ENCODE data around the gene HDX.
A peak's percentile ranks its signal among the peaks of the same experiment; 100 is the strongest.
"Not testable (repeated sequence)": the region's sequence is repeated elsewhere in the genome, so short reads cannot be mapped to it uniquely, and the experiment has no call there.

Gene HDX

GRCh38 chrX:84501798-84502628 is at the start of gene HDX:
TSS of gene HDX (minus strand) at chrX:84502453. CDS start at chrX:84475397, 27,056 bp downstream.
- peak; percentile 80 for DNase-seq (ENCODE audit: low spot score)

GRCh38 chrX:84541315-84541714 is 39.1 kb upstream of the HDX start:
- not testable (repeated sequence) for DNase-seq (ENCODE audit: low spot score)

GRCh38 chrX:84537627-84538026 is 35.4 kb upstream of the HDX start:
- not testable (repeated sequence) for DNase-seq (ENCODE audit: low spot score)

GRCh38 chrX:84488426-84488825 is 13.8 kb downstream of the HDX start:
- no peak for DNase-seq (ENCODE audit: low spot score)

- DNase-seq (ENCODE audit: low spot score) = no peak
These were observed 14.6 kb downstream of the HDX start for GRCh38 chrX:84487365-84488353.

GRCh38 chrX:84479086-84479485 is 23.2 kb downstream of the HDX start:
- no peak for DNase-seq (ENCODE audit: low spot score)

GRCh38 chrX:84477114-84477513 is 25.1 kb downstream of the HDX start:
- DNase-seq (ENCODE audit: low spot score) = no peak

- DNase-seq (ENCODE audit: low spot score) = no peak
These were observed 26.7 kb downstream of the HDX start for GRCh38 chrX:84475596-84475995.

GRCh38 chrX:84475101-84475500 is 27.2 kb downstream of the HDX start:
- no peak for DNase-seq (ENCODE audit: low spot score)

- no peak for DNase-seq (ENCODE audit: low spot score)
These were observed 33.0 kb downstream of the HDX start for GRCh38 chrX:84469226-84469625.

- DNase-seq (ENCODE audit: low spot score) = no peak
These were observed 34.4 kb downstream of the HDX start for GRCh38 chrX:84467898-84468297.

- no peak for DNase-seq (ENCODE audit: low spot score)
These were observed 48.7 kb downstream of the HDX start for GRCh38 chrX:84453351-84454246.

- no peak for DNase-seq (ENCODE audit: low spot score)
These were observed 61.1 kb downstream of the HDX start for GRCh38 chrX:84441143-84441542.

- DNase-seq (ENCODE audit: low spot score) = no peak
These were observed 87.1 kb downstream of the HDX start for GRCh38 chrX:84415140-84415539.

GRCh38 chrX:84363663-84364062 is 138.6 kb downstream of the HDX start:
- DNase-seq (ENCODE audit: low spot score) = no peak

GRCh38 chrX:84363051-84363450 is 139.2 kb downstream of the HDX start:
- DNase-seq (ENCODE audit: low spot score) = no peak

GRCh38 chrX:84362184-84362838 is 139.9 kb downstream of the HDX start:
- no peak for DNase-seq (ENCODE audit: low spot score)

GRCh38 chrX:84358271-84358670 is 144.0 kb downstream of the HDX start:
- no peak for DNase-seq (ENCODE audit: low spot score)

GRCh38 chrX:84357296-84357695 is 145.0 kb downstream of the HDX start:
- DNase-seq (ENCODE audit: low spot score) = no peak

- DNase-seq (ENCODE audit: low spot score) = peak; percentile 3
These were observed 161.3 kb downstream of the HDX start for GRCh38 chrX:84340968-84341367.

Data from AG08396 (cell line).